HL-60 (cell line): Measurements from ENCODE around the gene CD177.
"Not testable (repeated sequence)": the region's sequence is repeated elsewhere in the genome, so short reads cannot be mapped to it uniquely, and the experiment has no call there.

Source experiments
- CTCF ChIP-seq: IDR thresholded peaks from one replicate; pipeline ENCODE4 v1.5.1; 2011; ENCODE audit warnings: low read length, control low read depth, inconsistent platforms; ENCODE audit not compliant: insufficient read depth
- GABPA ChIP-seq: IDR thresholded peaks from 2 replicates; pipeline ENCODE4 v1.6.1; 2012; ENCODE audit warnings: low read depth
- POLR2AphosphoS5 ChIP-seq: IDR thresholded peaks from 2 replicates; pipeline ENCODE4 v1.6.1; 2012; ENCODE audit warnings: low read depth

GRCh38 chr19:43393501-43393900, 40.0 kb downstream of the CD177 start:
- not testable (repeated sequence) for TF ChIP-seq CTCF, GABPA, POLR2AphosphoS5
